Dedifferentiated amniotic fluid mesenchymal stem cell (primary cell): ENCODE data around the gene MAP7.
"Not testable (repeated sequence)": the region's sequence is repeated elsewhere in the genome, so short reads cannot be mapped to it uniquely, and the experiment has no call there.

Experiments
- DNase-seq: peaks from one replicate; pipeline ENCODE4 v3.0.0-alpha.2; 2016; ENCODE audit errors: extremely low spot score

Gene MAP7

DNA sequence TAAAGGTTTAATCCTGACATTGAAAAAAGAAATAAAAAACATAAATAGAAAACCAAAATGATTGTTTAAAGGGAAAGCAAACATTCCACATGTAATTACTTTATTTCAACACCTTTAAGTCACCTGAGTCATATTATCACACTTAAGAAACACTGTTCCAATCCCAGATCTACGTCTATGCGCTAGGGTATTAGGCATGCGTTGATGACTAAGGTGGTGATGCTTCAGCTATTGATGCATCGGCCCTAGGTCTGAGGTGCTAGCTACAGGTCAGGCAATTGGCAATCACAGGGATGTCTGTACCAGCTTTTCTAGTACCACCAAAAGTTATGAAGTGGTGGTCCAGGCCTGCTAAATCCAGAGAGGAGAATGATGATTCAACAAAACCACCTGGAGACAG, 162.9 kb downstream of the MAP7 start:
- no peak for DNase-seq

DNA sequence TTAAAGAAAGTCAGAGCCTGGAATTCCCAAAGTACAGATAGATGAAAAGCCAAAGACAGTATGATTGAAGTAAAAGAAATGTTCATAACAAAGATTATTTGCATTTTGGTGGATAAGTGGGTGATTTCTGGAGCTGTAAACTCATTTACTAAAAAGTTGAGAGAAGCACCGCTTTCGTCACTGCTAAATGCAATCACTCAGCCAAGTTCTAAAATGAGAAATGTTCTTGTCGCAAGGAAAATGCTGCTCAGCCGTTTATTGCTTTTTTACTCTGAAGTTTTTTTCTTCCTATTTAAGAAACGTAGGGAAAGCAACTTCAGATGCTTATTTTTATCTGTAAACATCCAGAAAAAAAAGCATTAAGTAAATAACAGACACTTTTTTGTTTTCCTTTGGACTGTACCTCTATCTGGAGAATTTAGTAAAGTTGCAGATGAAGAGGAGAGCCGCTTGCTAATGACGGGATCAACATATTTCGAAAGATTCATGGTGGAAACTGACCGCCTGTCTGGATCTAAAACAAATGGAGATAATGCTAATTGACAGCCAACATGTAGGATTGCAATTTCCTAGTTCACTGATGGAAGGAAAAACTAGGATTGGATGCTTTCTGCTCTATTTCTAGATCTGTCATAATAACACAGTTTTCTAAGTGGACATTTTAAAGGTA, 166.8 kb downstream of the MAP7 start:
- no peak for DNase-seq

DNA sequence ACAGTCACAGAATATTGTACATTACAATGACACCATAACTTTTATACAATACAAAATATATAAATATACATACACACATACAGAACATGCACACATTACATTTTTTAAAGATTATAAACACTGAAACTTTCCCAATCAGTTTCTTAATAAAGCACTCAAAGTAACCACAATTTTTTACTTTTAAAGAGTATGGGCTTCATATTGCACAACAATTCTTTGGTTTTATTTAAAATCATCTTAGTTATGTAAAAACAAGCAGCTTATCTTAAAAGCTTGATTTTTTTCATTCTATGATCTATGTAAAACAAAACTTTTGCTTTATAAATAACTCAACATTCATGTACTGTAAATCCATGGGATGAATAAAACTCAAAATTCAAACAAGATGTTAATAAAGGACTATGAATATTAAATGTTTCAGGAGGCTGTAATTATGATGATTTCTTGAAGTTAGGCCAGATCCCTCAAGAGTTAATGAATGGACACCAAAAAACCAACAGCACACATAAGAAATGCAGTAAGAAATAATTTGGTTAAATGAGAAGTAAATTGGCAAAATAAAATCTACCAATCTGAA, 167.5 kb downstream of the MAP7 start:
- no peak for DNase-seq

DNA sequence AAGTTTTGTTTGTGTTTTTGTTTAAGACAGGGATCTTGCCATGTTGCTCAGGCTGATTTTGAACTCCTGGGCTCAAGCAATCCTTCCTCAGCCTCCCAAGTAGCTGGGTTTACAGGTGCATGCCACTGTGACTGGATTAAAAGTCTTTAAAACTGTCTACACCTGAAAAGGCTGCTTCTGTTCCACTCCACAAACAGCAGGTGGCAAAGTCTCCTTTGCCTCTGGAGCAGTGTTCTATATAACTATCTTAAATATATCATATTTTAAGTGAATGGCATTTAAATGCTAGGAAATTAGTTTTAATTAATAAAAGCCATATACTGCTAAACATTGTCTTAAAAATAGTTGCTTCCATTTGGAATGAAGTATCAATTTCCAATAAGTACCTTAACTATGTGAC, 171.3 kb downstream of the MAP7 start:
- DNase-seq, result no peak

DNA sequence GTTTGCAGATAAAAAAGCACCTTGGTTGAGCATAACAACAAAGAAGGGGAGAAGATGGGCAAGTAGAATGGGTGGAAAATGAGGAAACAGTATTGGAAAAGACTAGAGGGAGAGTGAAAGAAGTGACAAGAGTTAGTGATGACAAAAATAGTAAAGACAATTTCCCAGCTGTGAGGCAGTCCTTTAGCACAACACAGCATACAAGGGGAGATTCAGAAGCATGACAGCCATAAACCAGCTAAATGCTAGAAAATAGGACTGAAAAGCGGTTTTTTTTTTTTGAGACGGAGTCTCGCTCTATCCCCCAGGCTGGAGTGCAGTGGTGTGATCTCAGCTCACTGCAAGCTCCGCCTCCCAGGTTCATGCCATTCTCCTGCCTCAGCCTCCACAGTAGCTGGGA, 174.4 kb downstream of the MAP7 start:
- not testable (repeated sequence) for DNase-seq

DNA sequence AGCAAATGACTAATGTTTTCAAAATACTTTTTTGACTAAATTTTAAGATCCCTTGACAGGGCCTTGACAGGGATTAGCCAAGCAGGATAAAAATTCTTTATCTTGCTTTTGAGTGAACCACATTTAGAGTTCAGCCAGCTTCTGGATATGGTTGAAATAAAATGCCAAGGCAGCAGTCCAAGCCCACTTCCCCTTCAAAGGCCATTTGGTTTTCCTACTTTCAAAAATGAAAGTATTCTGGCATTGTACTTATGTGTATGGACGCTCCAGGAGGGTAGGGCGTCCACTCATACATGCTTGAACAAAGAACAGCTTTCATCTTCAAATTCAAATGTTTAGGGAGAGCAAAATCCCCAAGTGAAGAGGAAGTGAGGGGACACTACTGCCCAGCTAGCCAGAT, 178.3 kb downstream of the MAP7 start:
- DNase-seq, result no peak

DNA sequence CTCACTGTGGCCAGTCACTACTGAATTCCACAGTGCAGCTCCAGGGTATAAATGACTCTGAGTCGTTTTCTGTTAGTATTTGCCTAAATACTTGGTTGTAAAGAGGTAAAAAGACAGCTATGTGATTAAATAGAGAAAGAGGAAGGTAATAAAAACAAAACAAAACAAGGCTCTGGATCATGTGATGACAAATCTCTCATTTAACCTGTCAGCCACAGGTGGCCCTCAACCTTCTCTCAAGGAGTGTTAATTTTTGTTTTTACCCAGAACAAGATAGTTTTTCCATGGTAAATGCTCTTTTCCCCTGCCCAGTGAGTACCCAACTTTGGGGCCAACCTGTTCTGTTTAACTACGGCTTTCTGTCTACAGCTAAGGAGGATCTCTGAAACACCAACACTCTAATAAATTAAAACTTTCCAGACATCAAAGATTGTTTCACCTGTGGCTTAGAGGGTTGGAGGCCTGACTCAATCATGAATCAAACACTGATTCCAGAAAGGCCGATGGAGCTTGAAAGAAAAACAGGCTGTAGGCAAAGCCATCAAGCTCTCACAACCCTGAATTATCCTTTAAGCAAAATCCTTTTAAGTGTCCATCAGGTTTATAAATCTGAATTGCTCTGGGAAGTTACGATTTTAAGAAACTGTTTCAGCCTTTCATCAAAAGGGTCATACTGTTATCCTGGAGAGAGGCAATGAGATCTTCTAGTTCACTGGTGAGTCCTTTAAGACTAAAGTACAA, 179.1 kb downstream of the MAP7 start:
- no peak for DNase-seq

DNA sequence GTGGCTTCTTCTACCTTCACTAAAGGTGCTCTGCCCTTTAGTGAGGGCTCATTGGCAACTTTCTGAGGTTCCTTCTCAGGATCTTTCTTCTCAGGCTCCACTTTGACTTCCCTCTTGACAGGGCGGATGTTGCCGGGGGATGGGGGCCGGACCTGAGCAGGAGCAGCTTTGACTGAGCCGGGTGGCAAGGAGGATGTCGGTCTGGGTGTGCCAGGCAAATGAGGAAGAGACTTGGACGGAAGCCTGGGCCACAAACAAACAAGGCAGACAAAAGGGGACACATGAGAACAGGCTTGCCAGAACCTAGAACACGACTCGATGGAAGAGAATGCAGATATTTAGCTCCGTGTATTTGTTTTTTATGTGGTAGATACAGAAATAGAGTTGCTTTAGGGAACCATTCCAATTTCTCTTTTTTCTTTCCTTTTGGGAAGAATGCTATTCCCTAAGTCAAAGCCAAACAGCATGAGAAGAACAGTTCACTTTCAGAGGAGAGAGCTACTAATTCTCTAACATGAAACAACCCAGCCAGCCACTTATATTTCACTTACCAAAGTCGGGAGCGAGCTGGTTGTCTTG, 184.4 kb downstream of the MAP7 start:
- no peak for DNase-seq

DNA sequence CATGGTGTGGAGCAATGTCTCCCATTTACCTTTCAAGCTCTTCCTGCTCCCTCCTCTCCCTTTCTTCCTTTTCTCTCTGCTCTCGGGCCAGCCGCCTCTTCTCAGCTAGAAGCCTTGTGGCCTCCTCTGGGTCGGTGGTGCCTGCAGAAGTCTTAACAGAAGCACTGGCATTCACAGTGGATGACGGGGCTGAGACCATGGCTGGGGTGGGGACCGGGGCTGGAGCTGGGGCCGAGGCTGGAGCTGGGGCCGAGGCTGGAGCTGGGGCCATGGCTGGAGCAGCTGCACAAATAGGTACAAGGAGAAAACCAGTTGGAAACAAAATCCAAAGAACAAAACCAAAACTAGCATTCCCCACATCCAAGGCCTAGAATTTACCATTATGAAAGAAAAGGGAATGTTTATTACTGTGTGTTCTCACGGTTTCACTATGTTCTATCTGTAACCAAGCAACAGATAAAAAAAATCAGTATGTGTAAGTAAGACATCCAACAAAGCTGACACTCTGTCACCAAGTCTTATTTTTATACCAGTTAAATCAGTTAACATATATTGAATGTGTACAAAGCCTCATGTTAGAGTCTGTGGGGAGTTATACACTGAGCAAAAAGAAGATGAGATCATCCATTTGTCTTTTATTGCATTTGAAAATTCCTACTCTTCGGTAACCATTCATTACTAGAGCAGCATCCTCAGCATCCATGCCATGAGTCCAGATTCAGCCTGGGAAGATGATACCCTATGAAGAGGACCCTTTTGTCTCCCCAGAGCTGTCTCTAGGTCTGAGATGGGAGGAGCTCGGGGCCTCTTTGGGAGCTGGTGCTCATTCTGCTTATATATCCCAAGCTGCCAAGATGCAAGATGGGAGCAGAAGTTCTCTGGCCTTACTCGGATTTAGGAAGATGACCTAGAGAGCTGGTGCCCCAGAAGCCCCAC, 187.5 kb downstream of the MAP7 start:
- no peak for DNase-seq

DNA sequence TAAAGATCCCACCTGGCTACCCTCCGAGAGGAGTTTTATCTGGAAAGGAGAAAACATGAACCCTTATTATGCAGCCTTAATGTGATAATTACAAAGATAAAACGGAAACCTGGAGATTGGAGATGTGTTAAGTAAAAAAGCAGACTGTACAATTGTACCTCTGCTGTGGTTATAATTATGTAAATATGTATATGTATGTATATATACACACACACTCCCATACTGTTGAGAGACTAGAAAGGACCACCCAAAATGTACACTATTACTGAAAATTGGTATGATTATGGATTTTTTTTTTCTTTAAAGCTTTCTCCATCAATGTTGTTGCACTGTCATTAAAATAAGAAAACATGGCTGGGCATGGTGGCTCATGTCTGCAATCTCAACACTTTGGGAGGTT, 188.4 kb downstream of the MAP7 start:
- DNase-seq, result no peak

DNA sequence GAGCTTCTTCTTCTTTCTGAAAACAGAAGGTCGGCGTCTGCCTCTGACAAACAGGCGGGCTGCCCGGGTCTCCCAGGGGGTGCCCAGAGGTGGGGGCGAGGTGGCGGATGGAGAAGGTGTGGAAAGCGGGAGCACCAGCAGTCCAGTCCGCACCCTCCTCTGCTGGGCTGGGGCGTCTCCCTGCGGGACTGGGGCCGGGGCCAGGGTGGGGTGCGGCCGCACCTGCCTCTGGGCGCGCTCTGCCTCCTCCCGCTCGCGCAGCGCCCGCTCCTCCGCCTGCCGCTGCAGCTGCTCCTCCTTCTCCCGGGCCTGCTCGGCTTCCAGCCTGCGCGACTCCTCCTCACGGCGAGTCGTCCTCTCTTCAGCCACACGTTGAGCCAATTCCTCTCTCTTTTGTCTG, 189.4 kb downstream of the MAP7 start:
- DNase-seq, result no peak

DNA sequence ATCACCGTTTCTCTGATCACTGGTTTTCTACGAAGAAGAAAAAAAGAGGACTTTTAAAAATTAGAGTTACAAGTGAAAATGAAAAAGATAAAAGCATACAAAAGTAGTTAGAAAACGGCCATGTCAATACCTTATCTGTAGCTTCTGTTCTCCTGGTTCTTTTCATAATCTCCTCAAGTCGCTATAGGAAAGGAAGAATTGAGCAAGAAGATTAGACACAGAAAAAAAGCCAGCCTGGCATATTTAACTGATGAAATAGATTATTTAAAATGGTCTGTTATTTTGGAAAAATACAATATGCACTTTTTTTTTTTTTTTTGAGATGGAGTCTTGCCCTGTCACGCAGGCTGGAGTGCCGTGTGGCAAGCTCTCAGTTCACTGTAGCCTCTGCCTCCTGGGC, 190.4 kb downstream of the MAP7 start:
- no peak for DNase-seq

DNA sequence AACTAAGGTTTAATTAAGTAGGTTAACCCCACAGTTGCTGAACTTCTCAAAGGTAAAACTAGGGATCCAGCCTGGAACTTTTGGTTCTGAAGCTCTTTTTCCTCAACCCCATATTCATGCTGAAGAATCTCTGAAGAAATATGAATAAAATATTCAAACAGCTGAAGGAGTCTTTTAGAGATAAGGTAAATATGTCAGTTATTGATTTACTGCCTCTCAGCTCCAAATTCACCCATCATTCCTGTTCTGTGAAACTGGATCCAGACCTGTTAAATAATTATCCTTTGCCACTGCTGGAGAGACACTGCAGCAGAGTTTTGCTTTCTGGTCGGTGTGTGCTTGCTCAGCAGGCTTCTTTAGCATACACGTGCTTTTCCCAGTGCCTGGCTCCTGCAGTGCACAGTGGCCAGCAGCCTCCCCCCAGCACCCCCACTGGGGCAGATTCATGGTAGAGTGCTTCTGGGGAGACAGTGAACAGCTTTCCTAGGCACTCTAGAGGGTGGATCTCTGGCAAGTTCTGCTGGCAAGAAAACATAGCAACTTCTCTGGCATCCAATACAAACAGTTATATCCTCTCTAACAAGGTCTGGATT, 198.6 kb downstream of the MAP7 start:
- no peak for DNase-seq

DNA sequence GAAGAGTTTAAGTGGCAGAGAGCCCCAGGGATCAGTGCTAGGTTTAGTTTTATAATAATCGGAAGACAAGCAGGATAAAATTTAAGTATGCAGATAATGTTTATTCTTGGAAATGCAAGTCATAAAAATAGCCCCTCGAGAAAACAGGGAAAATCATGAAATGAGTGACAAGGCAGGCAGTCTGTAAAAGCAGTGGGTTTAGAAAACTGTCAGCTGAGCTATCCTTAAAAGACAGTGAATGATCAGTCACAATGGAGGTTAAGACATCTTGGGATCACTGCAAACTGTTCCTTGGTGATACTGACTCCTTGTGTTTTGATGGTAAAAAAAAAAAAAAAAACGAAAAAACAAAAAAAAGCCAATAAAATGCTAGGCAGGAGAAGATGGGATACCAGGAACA, 199.3 kb downstream of the MAP7 start:
- no peak for DNase-seq

DNA sequence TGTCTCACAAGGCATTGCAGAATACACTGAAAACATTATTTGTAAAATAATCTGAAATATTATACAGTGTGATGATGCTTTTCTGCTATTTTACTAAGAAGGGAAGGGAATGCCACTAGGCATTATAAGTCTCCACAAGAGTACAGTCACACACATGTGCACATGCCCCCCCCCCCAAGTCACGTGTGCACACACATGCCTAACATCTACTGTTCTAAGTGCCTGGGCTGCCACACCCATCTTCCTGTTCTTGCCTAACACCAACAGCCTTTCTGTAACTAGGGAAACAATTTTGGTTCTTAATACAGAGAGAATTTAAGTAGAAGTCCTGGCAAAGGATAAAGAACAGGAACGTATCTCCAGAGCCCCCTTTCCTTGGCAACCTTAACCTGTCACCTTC, 202.4 kb downstream of the MAP7 start:
- DNase-seq, result no peak

DNA sequence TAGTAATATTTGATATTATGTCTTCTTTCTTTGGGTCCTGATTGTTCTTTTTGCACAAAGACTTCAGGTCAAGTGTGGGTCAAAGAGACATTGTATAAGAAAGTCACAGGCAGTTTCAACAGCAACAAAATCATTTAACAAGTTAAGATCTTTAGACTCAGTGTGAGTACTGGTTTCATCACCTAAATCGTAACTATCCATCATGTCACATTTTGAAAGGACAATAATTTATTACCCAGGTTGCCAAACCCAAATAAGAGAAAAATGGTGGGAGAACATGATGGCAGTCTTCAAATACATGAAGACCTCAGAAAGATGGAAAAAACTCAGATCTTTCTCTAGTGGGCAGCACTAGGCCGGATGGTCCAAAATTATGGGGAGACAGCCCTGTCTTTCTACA, 205.1 kb downstream of the MAP7 start:
- DNase-seq, result no peak

DNA sequence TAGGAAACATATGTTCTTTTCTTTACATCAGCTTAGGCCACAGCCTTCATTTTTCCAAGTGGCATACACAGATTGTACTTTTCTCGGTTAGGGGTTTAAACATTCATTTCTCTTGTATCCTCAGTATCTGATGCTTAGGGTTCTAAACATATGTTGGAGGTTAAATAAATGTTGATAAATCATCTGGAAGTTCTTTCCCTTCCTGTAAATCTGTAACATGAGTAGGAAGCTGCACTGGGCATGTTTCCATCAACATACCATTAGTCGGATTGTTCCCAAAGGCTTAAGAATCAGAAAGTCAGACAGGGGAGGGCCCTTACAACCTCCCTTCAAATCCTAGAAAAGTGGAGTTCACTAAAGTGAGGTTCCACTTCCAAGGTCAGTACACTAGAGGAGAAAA, 205.8 kb downstream of the MAP7 start:
- peak; percentile 50 for DNase-seq

DNA sequence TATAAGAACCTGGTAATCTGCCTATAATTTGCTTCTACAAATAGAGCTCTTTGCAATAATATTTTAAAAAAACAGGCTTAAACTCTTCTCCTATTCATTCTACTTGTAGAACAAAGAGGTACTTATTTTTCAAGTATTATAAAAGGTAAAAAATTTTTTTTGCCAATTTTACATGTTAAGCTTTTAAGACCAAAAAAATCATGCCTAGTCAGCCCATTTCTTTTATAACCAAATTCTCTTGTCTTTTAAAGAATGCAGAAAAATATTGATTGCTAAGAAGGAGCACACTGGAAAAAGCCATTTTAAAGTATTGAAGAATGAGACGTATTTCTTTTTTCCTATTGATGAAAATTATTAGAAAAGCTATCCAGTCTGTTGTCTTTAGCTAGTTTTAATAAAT, 206.5 kb downstream of the MAP7 start:
- no peak for DNase-seq

DNA sequence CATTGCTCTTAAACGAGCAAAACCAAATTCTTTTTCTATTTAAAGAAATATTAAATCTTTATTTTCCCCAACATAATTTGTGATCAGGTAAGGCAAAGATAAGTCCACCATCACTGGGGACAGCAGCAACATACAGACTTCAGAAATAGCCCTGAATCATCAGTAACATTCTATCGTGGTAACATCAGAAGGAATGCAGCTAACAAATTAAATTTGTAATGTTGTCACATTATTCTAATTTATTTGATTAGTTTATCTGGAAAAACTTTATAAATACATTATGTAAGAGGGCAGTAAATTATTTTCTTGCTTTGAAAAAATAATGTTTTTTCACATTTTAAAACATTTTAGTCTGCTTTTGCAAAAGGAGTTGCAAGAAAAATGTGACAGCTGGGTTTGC, 206.9 kb downstream of the MAP7 start:
- no peak for DNase-seq

DNA sequence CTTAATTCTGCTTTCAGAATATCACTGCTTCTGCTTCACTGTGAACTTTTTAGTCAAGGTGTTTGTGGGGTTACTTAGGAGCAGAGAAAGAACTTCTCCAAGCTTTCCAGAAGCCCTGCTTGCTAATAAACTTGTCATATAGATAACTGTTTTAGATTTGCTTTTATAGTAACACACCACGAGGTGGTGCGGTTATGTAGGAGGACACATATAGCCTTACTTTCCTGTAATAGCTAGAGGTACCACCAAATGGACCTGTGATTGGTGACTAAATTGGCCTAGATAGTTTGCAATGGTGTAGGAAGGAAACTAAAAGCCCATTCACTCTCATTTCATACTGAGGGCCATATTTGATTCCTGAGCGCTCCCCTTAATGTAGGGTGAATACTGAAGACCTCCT, 208.3 kb downstream of the MAP7 start:
- no peak for DNase-seq

DNA sequence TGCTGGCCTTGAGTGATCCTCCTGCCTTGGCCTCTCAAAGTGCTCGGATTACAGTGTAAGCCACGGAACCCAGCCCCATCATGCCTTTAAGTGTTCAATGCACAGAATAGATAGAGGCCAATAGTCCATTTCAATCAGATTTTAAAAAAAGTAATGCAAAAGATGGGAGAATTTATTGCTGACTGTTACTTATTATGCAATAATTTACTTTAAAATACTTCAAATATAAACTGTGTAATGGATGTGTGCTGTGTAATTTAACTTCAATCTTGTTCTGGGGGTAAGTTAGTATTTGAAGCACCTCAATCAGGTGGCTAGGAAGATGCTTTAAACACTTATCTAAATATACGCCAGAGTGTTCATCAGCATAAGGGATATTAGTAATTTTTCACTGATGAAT, 208.9 kb downstream of the MAP7 start:
- no peak for DNase-seq

DNA sequence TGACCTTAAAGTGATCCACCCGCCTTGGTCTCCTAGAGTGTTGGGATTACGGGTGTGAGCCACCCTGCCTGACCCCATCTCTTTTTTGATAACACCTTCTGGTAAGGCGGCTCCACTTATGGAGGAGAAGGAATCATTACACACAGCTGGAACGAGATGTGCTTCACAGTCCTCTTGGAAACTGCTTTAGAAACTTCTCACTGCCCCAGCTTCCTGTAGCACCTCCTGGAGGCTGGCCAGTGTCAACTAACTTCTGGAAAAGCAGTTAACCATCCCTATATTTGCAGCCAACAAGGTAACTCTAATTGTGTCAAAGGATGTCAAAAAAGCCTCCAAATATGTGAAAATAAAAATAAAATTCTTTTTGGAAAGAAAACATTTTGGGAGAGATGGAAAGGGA, 211.7 kb downstream of the MAP7 start:
- DNase-seq, result no peak
